ENCODE data around the gene CHRNA9. TPM values are rescaled to one million over a fixed set of nuclear protein-coding genes. Genes with fewer than 3 reads are reported as not detected.

The CHRNA9 gene
- polyA plus RNA-seq, 1 donor, result 0.07 TPM

GRCh38 chr4:40325406-40326019 is 9.6 kb upstream of the CHRNA9 start:
- Histone ChIP-seq H3K27ac (ENCODE audit: low read length) (no peak overlapping the region), H3K4me1 (ENCODE audit: control insufficient read depth, insufficient read depth, low read length) (peaks cover 15% of the 10 kb centered on the region), H3K9me3 (ENCODE audit: control insufficient read depth, low read depth, low read length) (no peaks in the 10 kb centered on the region), H3K27me3 (ENCODE audit: control insufficient read depth, insufficient read depth, low read length) (no peaks in the 10 kb centered on the region), H3K4me3 (ENCODE audit: low read length) (no peak overlapping the region), H3K36me3 (ENCODE audit: control insufficient read depth, insufficient read depth, low read length) (no peaks in the 10 kb centered on the region)
- WGBS (ENCODE audit: insufficient coverage, low lambda C conversion rate), result no CpG with 5 or more reads among the region's 2 CpGs
- peak; percentile 62 to 71 for DNase-seq

- no peaks in the 10 kb centered on the region for H3K36me3 ChIP-seq (ENCODE audit: control insufficient read depth, insufficient read depth, low read length)
- no peak overlapping the region for H3K4me3 ChIP-seq (ENCODE audit: low read length)
- H3K27ac ChIP-seq (ENCODE audit: low read length), result no peak overlapping the region
- DNase-seq, result no peak
- H3K27me3 ChIP-seq (ENCODE audit: control insufficient read depth, insufficient read depth, low read length), result no peaks in the 10 kb centered on the region
- no peaks in the 10 kb centered on the region for H3K9me3 ChIP-seq (ENCODE audit: control insufficient read depth, low read depth, low read length)
- peaks cover 11% of the 10 kb centered on the region for H3K4me1 ChIP-seq (ENCODE audit: control insufficient read depth, insufficient read depth, low read length)
- 90% methylated on average over 2 of the region's 4 CpGs for WGBS (ENCODE audit: insufficient coverage, low lambda C conversion rate)
Observed at GRCh38 chr4:40327340-40327739, 7.8 kb upstream of the CHRNA9 start.

- no peaks in the 10 kb centered on the region for H3K27me3 ChIP-seq (ENCODE audit: control insufficient read depth, insufficient read depth, low read length)
- no CpG with 5 or more reads among the region's 1 CpG for WGBS (ENCODE audit: insufficient coverage, low lambda C conversion rate)
- H3K4me1 ChIP-seq (ENCODE audit: control insufficient read depth, insufficient read depth, low read length), result peaks cover 5% of the 10 kb centered on the region
- H3K4me3 ChIP-seq (ENCODE audit: low read length), result no peak overlapping the region
- H3K9me3 ChIP-seq (ENCODE audit: control insufficient read depth, low read depth, low read length), result no peaks in the 10 kb centered on the region
- DNase-seq, result no peak
- no peak overlapping the region for H3K27ac ChIP-seq (ENCODE audit: low read length)
- H3K36me3 ChIP-seq (ENCODE audit: control insufficient read depth, insufficient read depth, low read length), result no peaks in the 10 kb centered on the region
Observed at GRCh38 chr4:40328383-40328782, 6.8 kb upstream of the CHRNA9 start.

- no peak for DNase-seq
- no peak overlapping the region for H3K4me3 ChIP-seq (ENCODE audit: low read length)
- H3K9me3 ChIP-seq (ENCODE audit: control insufficient read depth, low read depth, low read length), result no peaks in the 10 kb centered on the region
- no peak overlapping the region for H3K27ac ChIP-seq (ENCODE audit: low read length)
- no peaks in the 10 kb centered on the region for H3K27me3 ChIP-seq (ENCODE audit: control insufficient read depth, insufficient read depth, low read length)
- H3K36me3 ChIP-seq (ENCODE audit: control insufficient read depth, insufficient read depth, low read length), result no peaks in the 10 kb centered on the region
- H3K4me1 ChIP-seq (ENCODE audit: control insufficient read depth, insufficient read depth, low read length), result peaks cover 4% of the 10 kb centered on the region
- WGBS (ENCODE audit: insufficient coverage, low lambda C conversion rate), result no CpG with 5 or more reads among the region's 7 CpGs
Observed at GRCh38 chr4:40329805-40330204, 5.3 kb upstream of the CHRNA9 start.

GRCh38 chr4:40330536-40330935 is 4.6 kb upstream of the CHRNA9 start:
- Histone ChIP-seq H3K4me3 (ENCODE audit: low read length) (no peak overlapping the region), H3K27ac (ENCODE audit: low read length) (no peak overlapping the region), H3K9me3 (ENCODE audit: control insufficient read depth, low read depth, low read length) (no peaks in the 10 kb centered on the region), H3K36me3 (ENCODE audit: control insufficient read depth, insufficient read depth, low read length) (no peaks in the 10 kb centered on the region), H3K4me1 (ENCODE audit: control insufficient read depth, insufficient read depth, low read length) (no peaks in the 10 kb centered on the region), H3K27me3 (ENCODE audit: control insufficient read depth, insufficient read depth, low read length) (no peaks in the 10 kb centered on the region)
- WGBS (ENCODE audit: insufficient coverage, low lambda C conversion rate), result no CpG with 5 or more reads among the region's 7 CpGs
- DNase-seq, result no peak

GRCh38 chr4:40331101-40331745 is 3.9 kb upstream of the CHRNA9 start:
- H3K27me3 ChIP-seq (ENCODE audit: control insufficient read depth, insufficient read depth, low read length), result no peaks in the 10 kb centered on the region
- H3K4me3 ChIP-seq (ENCODE audit: low read length), result no peak overlapping the region
- no peaks in the 10 kb centered on the region for H3K36me3 ChIP-seq (ENCODE audit: control insufficient read depth, insufficient read depth, low read length)
- no peak overlapping the region for H3K27ac ChIP-seq (ENCODE audit: low read length)
- DNase-seq, result no peak
- H3K9me3 ChIP-seq (ENCODE audit: control insufficient read depth, low read depth, low read length), result no peaks in the 10 kb centered on the region
- no peaks in the 10 kb centered on the region for H3K4me1 ChIP-seq (ENCODE audit: control insufficient read depth, insufficient read depth, low read length)
- 51% methylated on average over 3 of the region's 8 CpGs for WGBS (ENCODE audit: insufficient coverage, low lambda C conversion rate)

GRCh38 chr4:40331961-40332360 is 3.2 kb upstream of the CHRNA9 start:
- no peaks in the 10 kb centered on the region for H3K4me1 ChIP-seq (ENCODE audit: control insufficient read depth, insufficient read depth, low read length)
- no peak overlapping the region for H3K4me3 ChIP-seq (ENCODE audit: low read length)
- H3K36me3 ChIP-seq (ENCODE audit: control insufficient read depth, insufficient read depth, low read length), result no peaks in the 10 kb centered on the region
- no peaks in the 10 kb centered on the region for H3K27me3 ChIP-seq (ENCODE audit: control insufficient read depth, insufficient read depth, low read length)
- H3K9me3 ChIP-seq (ENCODE audit: control insufficient read depth, low read depth, low read length), result no peaks in the 10 kb centered on the region
- no peak for DNase-seq
- H3K27ac ChIP-seq (ENCODE audit: low read length), result no peak overlapping the region
- WGBS (ENCODE audit: insufficient coverage, low lambda C conversion rate), result no CpG with 5 or more reads among the region's 3 CpGs

- H3K27me3 ChIP-seq (ENCODE audit: control insufficient read depth, insufficient read depth, low read length), result no peaks in the 10 kb centered on the region
- H3K4me3 ChIP-seq (ENCODE audit: low read length), result no peak overlapping the region
- no peaks in the 10 kb centered on the region for H3K9me3 ChIP-seq (ENCODE audit: control insufficient read depth, low read depth, low read length)
- no peaks in the 10 kb centered on the region for H3K36me3 ChIP-seq (ENCODE audit: control insufficient read depth, insufficient read depth, low read length)
- DNase-seq, result no peak
- H3K4me1 ChIP-seq (ENCODE audit: control insufficient read depth, insufficient read depth, low read length), result no peaks in the 10 kb centered on the region
- H3K27ac ChIP-seq (ENCODE audit: low read length), result no peak overlapping the region
- no CpG with 5 or more reads among the region's 8 CpGs for WGBS (ENCODE audit: insufficient coverage, low lambda C conversion rate)
Observed at GRCh38 chr4:40333921-40334352, 1.2 kb upstream of the CHRNA9 start.

GRCh38 chr4:40335525-40335894 is 377 bp downstream of the CHRNA9 start:
- Histone ChIP-seq H3K27me3 (ENCODE audit: control insufficient read depth, insufficient read depth, low read length) (no peaks in the 10 kb centered on the region), H3K27ac (ENCODE audit: low read length) (no peak overlapping the region), H3K4me3 (ENCODE audit: low read length) (no peak overlapping the region), H3K9me3 (ENCODE audit: control insufficient read depth, low read depth, low read length) (no peaks in the 10 kb centered on the region), H3K36me3 (ENCODE audit: control insufficient read depth, insufficient read depth, low read length) (no peaks in the 10 kb centered on the region), H3K4me1 (ENCODE audit: control insufficient read depth, insufficient read depth, low read length) (no peaks in the 10 kb centered on the region)
- DNase-seq, result no peak
- WGBS (ENCODE audit: insufficient coverage, low lambda C conversion rate), result 100% methylated on average over 1 of the region's 4 CpGs

- no CpG with 5 or more reads among the region's 9 CpGs for WGBS (ENCODE audit: insufficient coverage, low lambda C conversion rate)
- Histone ChIP-seq H3K27me3 (ENCODE audit: control insufficient read depth, insufficient read depth, low read length) (no peaks in the 10 kb centered on the region), H3K36me3 (ENCODE audit: control insufficient read depth, insufficient read depth, low read length) (no peaks in the 10 kb centered on the region), H3K9me3 (ENCODE audit: control insufficient read depth, low read depth, low read length) (no peaks in the 10 kb centered on the region), H3K4me1 (ENCODE audit: control insufficient read depth, insufficient read depth, low read length) (no peaks in the 10 kb centered on the region), H3K27ac (ENCODE audit: low read length) (no peak overlapping the region), H3K4me3 (ENCODE audit: low read length) (no peak overlapping the region)
- no peak for DNase-seq
Observed at GRCh38 chr4:40337051-40337450, 1.9 kb downstream of the CHRNA9 start.

GRCh38 chr4:40337523-40337922 is 2.4 kb downstream of the CHRNA9 start:
- H3K4me3 ChIP-seq (ENCODE audit: low read length), result no peak overlapping the region
- no peak for DNase-seq
- no peaks in the 10 kb centered on the region for H3K4me1 ChIP-seq (ENCODE audit: control insufficient read depth, insufficient read depth, low read length)
- H3K9me3 ChIP-seq (ENCODE audit: control insufficient read depth, low read depth, low read length), result no peaks in the 10 kb centered on the region
- no peaks in the 10 kb centered on the region for H3K27me3 ChIP-seq (ENCODE audit: control insufficient read depth, insufficient read depth, low read length)
- no peak overlapping the region for H3K27ac ChIP-seq (ENCODE audit: low read length)
- H3K36me3 ChIP-seq (ENCODE audit: control insufficient read depth, insufficient read depth, low read length), result no peaks in the 10 kb centered on the region
- WGBS (ENCODE audit: insufficient coverage, low lambda C conversion rate), result no CpG with 5 or more reads among the region's 2 CpGs
